ENCODE results near the gene MRPL28. TPM values are rescaled to one million over a fixed set of nuclear protein-coding genes. Genes with fewer than 3 reads are reported as not detected.
"Not testable (repeated sequence)": the region's sequence is repeated elsewhere in the genome, so short reads cannot be mapped to it uniquely, and the experiment has no call there.

MRPL28 gene
- total RNA-seq, 2 donors from 2014 or later: 33.2 to 59.2 TPM

- no peaks in the 10 kb centered on the region for H3K27me3 ChIP-seq (replicated peaks; ENCODE audit: insufficient read depth)
- TF ChIP-seq, protein P1, sequence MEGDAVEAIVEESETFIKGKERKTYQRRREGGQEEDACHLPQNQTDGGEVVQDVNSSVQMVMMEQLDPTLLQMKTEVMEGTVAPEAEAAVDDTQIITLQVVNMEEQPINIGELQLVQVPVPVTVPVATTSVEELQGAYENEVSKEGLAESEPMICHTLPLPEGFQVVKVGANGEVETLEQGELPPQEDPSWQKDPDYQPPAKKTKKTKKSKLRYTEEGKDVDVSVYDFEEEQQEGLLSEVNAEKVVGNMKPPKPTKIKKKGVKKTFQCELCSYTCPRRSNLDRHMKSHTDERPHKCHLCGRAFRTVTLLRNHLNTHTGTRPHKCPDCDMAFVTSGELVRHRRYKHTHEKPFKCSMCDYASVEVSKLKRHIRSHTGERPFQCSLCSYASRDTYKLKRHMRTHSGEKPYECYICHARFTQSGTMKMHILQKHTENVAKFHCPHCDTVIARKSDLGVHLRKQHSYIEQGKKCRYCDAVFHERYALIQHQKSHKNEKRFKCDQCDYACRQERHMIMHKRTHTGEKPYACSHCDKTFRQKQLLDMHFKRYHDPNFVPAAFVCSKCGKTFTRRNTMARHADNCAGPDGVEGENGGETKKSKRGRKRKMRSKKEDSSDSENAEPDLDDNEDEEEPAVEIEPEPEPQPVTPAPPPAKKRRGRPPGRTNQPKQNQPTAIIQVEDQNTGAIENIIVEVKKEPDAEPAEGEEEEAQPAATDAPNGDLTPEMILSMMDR (IDR thresholded peaks at IDR 0.05): no peak
- H3K36me3 ChIP-seq: no peaks in the 10 kb centered on the region
- H3K4me3 ChIP-seq: no peak overlapping the region
- no peak overlapping the region for H3K27ac ChIP-seq
- no peak for DNase-seq (ENCODE audit: low spot score)
- H3K9me3 ChIP-seq: no peaks in the 10 kb centered on the region
- no peak for ATAC-seq (ENCODE audit: insufficient number of reproducible peaks, low FRiP score, low read depth)
- peaks cover 6 to 8% of the 10 kb centered on the region in 2 donors for H3K4me1 ChIP-seq (ENCODE audit: control insufficient read depth in 1 of 2, low read depth in 2 of 2)
These were observed 36.8 kb downstream of the MRPL28 start for GRCh38 chr16:333406-334094.

GRCh38 chr16:331181-331814 is 39.0 kb downstream of the MRPL28 start:
- not testable (repeated sequence) for H3K36me3 ChIP-seq; H3K9me3 ChIP-seq; DNase-seq (ENCODE audit: low spot score); ATAC-seq (ENCODE audit: insufficient number of reproducible peaks, low FRiP score, low read depth); H3K27me3 ChIP-seq (replicated peaks; ENCODE audit: insufficient read depth); H3K4me3 ChIP-seq; H3K27ac ChIP-seq
- H3K4me1 ChIP-seq (ENCODE audit: control insufficient read depth in 1 of 2, low read depth in 2 of 2): peaks cover 13 to 22% of the 10 kb centered on the region in 2 donors

DNA sequence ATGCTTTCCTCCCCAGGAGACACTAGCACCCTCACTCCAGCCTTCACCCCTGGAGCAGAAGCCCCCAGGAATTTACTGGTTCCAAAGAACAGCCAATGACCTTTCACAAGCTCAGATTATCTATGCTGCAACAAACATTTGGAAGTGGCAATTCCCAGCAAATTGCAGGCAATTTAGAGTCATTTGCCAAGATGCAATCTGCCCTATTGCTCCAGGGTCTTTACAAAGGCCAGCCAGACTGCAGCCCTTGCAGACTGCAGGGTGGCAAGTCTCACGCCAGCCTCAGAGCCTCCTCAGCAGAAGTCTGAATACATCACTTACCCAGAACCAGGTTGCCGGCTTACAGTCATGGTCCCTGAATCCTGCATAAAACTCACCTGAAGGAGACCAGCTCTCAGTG is 39.6 kb downstream of the MRPL28 start:
- H3K4me1 ChIP-seq (ENCODE audit: control insufficient read depth in 1 of 2, low read depth in 2 of 2): peaks cover 13 to 22% of the 10 kb centered on the region in 2 donors
- ATAC-seq (ENCODE audit: insufficient number of reproducible peaks, low FRiP score, low read depth): no peak
- TF ChIP-seq, protein P1 (IDR thresholded peaks at IDR 0.05): no peak
- DNase-seq (ENCODE audit: low spot score): no peak
- no peaks in the 10 kb centered on the region for H3K36me3 ChIP-seq
- H3K4me3 ChIP-seq: no peak overlapping the region
- H3K27me3 ChIP-seq (replicated peaks; ENCODE audit: insufficient read depth): no peaks in the 10 kb centered on the region
- no peaks in the 10 kb centered on the region for H3K9me3 ChIP-seq
- H3K27ac ChIP-seq: no peak overlapping the region

DNA sequence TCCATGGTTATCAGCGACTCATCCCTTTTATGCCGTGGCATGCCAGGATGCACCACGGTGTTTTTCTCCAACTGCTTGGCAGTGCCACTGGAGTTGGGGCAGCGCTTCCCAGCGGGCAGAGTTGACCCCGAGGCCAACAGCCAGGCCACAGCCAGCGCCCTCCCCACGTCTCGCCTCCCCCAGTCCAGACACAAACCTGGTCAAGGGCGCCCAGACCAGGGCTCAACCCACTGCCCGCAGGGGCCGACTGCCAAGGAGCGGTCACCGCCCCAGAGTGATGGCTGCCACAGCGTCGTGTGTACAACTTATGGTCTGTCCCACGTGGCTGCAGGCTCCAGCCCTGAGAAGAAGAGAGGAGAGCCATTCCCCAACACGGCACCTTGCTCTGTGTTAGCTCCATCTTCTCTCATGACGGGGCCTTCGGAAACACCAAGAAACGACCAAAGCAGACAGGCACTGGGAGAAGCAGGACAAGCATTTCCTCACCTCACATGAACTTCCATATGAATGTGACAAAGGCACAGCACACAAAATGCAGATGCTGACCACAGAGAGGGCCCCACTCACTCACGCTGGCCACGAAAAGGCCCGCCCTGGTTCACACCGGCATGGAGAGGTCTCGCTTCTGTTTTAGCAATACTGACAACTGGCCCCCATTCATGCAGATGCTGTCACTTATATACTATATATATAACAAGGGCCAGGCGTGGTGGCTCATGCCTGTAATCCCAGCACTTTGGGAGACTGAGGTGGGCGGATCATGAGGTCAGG is 44.8 kb downstream of the MRPL28 start:
- Histone ChIP-seq H3K27me3 (replicated peaks; ENCODE audit: insufficient read depth) (no peaks in the 10 kb centered on the region), H3K27ac (no peak overlapping the region), H3K36me3 (no peaks in the 10 kb centered on the region), H3K9me3 (no peaks in the 10 kb centered on the region), H3K4me3 (no peak overlapping the region), H3K4me1 (ENCODE audit: control insufficient read depth in 1 of 2, low read depth in 2 of 2) (peaks cover 7 to 14% of the 10 kb centered on the region in 2 donors)
- ATAC-seq (ENCODE audit: insufficient number of reproducible peaks, low FRiP score, low read depth) (no peak), DNase-seq (ENCODE audit: low spot score) (no peak)
- TF ChIP-seq, protein P1 (IDR thresholded peaks at IDR 0.05): no peak

DNA sequence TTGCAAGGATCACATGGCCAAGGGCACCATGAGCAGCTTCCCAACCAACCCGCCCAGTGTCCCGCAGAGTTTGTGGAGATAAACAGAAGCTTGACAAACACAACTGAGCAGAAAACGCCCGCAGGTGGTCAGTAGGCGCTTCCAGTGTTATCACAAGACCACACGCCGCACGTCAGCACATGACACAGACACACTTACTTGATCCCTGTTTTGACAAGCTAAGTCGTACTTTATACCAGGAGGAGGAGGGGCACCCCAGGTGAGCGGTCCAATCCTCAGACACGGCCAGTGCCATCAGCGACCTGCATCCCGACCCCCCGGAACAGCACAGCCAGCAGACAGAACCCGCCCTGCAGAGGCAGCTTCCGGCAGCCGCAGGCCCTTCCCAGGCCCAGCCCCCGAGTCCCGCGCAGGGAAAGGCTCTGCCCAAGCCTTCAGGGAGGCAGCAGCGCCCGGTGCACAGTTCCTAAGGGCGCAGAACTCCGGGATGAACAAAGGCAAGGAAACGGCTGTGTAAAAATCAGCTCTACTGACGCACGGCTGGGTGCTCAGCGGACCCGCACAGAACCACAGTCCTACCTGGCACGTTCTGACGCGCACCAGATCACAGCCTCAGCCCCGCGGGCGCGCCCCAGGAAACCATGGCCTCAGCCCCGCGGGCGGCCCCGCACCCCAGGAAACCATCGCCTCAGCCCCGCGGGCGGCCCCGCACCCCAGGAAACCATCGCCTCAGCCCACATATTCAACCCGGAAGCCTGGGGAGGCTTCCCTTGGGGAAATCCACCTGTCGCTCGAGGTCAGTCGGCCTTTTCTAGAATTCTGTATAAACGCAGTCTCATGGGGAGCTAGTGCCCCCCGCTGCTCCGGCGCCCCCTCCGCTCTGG is 45.6 kb downstream of the MRPL28 start:
- Histone ChIP-seq H3K4me3 (no peak overlapping the region), H3K4me1 (ENCODE audit: control insufficient read depth in 1 of 2, low read depth in 2 of 2) (peaks cover 7 to 14% of the 10 kb centered on the region in 2 donors)

More for the DNA sequence above, 45.6 kb downstream of the MRPL28 start:
- DNase-seq (ENCODE audit: low spot score) (no peak), ATAC-seq (ENCODE audit: insufficient number of reproducible peaks, low FRiP score, low read depth) (no peak)
- no peaks in the 10 kb centered on the region for H3K9me3 ChIP-seq
- TF ChIP-seq, protein P1 (IDR thresholded peaks at IDR 0.05): no peak
- no peaks in the 10 kb centered on the region for H3K27me3 ChIP-seq (replicated peaks; ENCODE audit: insufficient read depth)
- H3K36me3 ChIP-seq: no peaks in the 10 kb centered on the region
- H3K27ac ChIP-seq: no peak overlapping the region
